ENCODE measurements around the gene DOCK4. TPM values are rescaled to one million over a fixed set of nuclear protein-coding genes. Genes with fewer than 3 reads are reported as not detected.

DOCK4 gene
- total RNA-seq, 1 experiment from 2014 or later: 20.4 TPM

- no peak for TF ChIP-seq TEAD4 (CRISPR knock-in tag; IDR thresholded peaks at IDR 0.05)
- TF ChIP-seq ZNF138 (CRISPR knock-in tag; conservative IDR thresholded peaks at IDR 0.05): no peak
- TF ChIP-seq ZNF416 (CRISPR knock-in tag; IDR thresholded peaks at IDR 0.05): no peak
- no peak for TF ChIP-seq RORB (CRISPR knock-in tag; IDR thresholded peaks at IDR 0.05)
- TF ChIP-seq, protein P1, sequence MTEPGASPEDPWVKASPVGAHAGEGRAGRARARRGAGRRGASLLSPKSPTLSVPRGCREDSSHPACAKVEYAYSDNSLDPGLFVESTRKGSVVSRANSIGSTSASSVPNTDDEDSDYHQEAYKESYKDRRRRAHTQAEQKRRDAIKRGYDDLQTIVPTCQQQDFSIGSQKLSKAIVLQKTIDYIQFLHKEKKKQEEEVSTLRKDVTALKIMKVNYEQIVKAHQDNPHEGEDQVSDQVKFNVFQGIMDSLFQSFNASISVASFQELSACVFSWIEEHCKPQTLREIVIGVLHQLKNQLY (CRISPR knock-in tag; IDR thresholded peaks at IDR 0.05): no peak
- TF ChIP-seq, protein P2, sequence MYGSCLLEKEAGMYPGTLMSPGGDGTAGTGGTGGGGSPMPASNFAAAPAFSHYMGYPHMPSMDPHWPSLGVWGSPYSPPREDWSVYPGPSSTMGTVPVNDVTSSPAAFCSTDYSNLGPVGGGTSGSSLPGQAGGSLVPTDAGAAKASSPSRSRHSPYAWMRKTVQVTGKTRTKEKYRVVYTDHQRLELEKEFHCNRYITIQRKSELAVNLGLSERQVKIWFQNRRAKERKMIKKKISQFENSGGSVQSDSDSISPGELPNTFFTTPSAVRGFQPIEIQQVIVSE (CRISPR knock-in tag; IDR thresholded peaks at IDR 0.05; ENCODE audit: borderline replicate concordance): no peak
- no peak for TF ChIP-seq ZBTB43 (CRISPR knock-in tag; IDR thresholded peaks at IDR 0.05)
These were observed 135.4 kb downstream of the DOCK4 start (continued) for GRCh38 chr7:112070674-112071256.

DNA sequence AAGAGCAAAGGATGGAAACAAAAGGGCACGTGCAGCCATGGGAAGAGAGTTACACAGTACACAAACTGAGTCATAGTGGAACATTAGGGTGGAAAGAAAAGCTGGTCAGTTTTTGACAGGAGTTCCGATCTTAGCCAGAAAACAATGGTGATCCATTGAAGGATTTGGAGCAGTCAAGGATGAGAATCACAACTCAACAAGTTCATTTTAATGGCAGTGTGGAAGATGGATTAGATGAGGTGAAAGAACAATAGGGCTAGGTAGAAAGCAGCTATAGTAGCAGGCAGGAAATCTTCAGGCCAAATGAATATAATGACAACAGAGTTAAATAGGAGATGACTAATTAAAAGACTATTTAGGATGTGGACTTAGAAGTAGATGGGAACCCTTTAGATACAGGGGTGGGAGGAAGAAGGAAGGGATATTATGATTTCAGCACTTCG is 136.3 kb downstream of the DOCK4 start:
- ChIA-PET CTCF (interaction anchor here (1.3 kb wide), 1 partner anchor 9 kb away, joined by 6 read pairs; no protein-coding TSS in a partner anchor), POLR2A (no interaction called here)
- DNase-seq (ENCODE audit: low spot score) (no peak), ATAC-seq (no peak)
- no peak overlapping the region for H3K4me3 Mint-ChIP-seq
- no peak overlapping the region for H3K27ac Mint-ChIP-seq
- H3K4me1 Mint-ChIP-seq: peaks cover 20% of the 10 kb centered on the region
- TF ChIP-seq, protein P3, sequence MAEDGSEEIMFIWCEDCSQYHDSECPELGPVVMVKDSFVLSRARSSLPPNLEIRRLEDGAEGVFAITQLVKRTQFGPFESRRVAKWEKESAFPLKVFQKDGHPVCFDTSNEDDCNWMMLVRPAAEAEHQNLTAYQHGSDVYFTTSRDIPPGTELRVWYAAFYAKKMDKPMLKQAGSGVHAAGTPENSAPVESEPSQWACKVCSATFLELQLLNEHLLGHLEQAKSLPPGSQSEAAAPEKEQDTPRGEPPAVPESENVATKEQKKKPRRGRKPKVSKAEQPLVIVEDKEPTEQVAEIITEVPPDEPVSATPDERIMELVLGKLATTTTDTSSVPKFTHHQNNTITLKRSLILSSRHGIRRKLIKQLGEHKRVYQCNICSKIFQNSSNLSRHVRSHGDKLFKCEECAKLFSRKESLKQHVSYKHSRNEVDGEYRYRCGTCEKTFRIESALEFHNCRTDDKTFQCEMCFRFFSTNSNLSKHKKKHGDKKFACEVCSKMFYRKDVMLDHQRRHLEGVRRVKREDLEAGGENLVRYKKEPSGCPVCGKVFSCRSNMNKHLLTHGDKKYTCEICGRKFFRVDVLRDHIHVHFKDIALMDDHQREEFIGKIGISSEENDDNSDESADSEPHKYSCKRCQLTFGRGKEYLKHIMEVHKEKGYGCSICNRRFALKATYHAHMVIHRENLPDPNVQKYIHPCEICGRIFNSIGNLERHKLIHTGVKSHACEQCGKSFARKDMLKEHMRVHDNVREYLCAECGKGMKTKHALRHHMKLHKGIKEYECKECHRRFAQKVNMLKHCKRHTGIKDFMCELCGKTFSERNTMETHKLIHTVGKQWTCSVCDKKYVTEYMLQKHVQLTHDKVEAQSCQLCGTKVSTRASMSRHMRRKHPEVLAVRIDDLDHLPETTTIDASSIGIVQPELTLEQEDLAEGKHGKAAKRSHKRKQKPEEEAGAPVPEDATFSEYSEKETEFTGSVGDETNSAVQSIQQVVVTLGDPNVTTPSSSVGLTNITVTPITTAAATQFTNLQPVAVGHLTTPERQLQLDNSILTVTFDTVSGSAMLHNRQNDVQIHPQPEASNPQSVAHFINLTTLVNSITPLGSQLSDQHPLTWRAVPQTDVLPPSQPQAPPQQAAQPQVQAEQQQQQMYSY (CRISPR knock-in tag; IDR thresholded peaks at IDR 0.05): no peak
- TF ChIP-seq OVOL2 (CRISPR knock-in tag; IDR thresholded peaks at IDR 0.05; ENCODE audit: borderline replicate concordance): no peak
- no peak for TF ChIP-seq ZNF121 (CRISPR knock-in tag; IDR thresholded peaks at IDR 0.05)
- TF ChIP-seq NFATC4 (CRISPR knock-in tag; IDR thresholded peaks at IDR 0.05): no peak
- TF ChIP-seq, protein P4, sequence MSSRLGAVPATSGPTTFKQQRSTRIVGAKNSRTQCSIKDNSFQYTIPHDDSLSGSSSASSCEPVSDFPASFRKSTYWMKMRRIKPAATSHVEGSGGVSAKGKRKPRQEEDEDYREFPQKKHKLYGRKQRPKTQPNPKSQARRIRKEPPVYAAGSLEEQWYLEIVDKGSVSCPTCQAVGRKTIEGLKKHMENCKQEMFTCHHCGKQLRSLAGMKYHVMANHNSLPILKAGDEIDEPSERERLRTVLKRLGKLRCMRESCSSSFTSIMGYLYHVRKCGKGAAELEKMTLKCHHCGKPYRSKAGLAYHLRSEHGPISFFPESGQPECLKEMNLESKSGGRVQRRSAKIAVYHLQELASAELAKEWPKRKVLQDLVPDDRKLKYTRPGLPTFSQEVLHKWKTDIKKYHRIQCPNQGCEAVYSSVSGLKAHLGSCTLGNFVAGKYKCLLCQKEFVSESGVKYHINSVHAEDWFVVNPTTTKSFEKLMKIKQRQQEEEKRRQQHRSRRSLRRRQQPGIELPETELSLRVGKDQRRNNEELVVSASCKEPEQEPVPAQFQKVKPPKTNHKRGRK (CRISPR knock-in tag; IDR thresholded peaks at IDR 0.05; ENCODE audit: borderline replicate concordance): no peak
- TF ChIP-seq FOXJ3 (CRISPR knock-in tag; IDR thresholded peaks at IDR 0.05; ENCODE audit: borderline replicate concordance): no peak
- TF ChIP-seq, protein P5, sequence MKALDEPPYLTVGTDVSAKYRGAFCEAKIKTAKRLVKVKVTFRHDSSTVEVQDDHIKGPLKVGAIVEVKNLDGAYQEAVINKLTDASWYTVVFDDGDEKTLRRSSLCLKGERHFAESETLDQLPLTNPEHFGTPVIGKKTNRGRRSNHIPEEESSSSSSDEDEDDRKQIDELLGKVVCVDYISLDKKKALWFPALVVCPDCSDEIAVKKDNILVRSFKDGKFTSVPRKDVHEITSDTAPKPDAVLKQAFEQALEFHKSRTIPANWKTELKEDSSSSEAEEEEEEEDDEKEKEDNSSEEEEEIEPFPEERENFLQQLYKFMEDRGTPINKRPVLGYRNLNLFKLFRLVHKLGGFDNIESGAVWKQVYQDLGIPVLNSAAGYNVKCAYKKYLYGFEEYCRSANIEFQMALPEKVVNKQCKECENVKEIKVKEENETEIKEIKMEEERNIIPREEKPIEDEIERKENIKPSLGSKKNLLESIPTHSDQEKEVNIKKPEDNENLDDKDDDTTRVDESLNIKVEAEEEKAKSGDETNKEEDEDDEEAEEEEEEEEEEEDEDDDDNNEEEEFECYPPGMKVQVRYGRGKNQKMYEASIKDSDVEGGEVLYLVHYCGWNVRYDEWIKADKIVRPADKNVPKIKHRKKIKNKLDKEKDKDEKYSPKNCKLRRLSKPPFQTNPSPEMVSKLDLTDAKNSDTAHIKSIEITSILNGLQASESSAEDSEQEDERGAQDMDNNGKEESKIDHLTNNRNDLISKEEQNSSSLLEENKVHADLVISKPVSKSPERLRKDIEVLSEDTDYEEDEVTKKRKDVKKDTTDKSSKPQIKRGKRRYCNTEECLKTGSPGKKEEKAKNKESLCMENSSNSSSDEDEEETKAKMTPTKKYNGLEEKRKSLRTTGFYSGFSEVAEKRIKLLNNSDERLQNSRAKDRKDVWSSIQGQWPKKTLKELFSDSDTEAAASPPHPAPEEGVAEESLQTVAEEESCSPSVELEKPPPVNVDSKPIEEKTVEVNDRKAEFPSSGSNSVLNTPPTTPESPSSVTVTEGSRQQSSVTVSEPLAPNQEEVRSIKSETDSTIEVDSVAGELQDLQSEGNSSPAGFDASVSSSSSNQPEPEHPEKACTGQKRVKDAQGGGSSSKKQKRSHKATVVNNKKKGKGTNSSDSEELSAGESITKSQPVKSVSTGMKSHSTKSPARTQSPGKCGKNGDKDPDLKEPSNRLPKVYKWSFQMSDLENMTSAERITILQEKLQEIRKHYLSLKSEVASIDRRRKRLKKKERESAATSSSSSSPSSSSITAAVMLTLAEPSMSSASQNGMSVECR (CRISPR knock-in tag; IDR thresholded peaks at IDR 0.05; ENCODE audit: borderline replicate concordance): no peak
- TF ChIP-seq TP53 (CRISPR knock-in tag; IDR thresholded peaks at IDR 0.05): no peak
- no peak for TF ChIP-seq SMAD3 (CRISPR knock-in tag; IDR thresholded peaks at IDR 0.05; ENCODE audit: borderline replicate concordance)
- no peak for TF ChIP-seq SP1 (CRISPR knock-in tag; conservative IDR thresholded peaks at IDR 0.05)
- no peak for TF ChIP-seq ZNF232 (CRISPR knock-in tag; IDR thresholded peaks at IDR 0.05)
- H3K9me3 Mint-ChIP-seq: peaks cover 7% of the 10 kb centered on the region
- H3K36me3 Mint-ChIP-seq: peaks cover 5% of the 10 kb centered on the region; the same call in 1 of the 2 replicates
- no peaks in the 10 kb centered on the region for H3K27me3 Mint-ChIP-seq (ENCODE audit: low read depth)
